HG02870 (cell line): ENCODE data around the gene ANKHD1.
"Not testable (repeated sequence)": the region's sequence is repeated elsewhere in the genome, so short reads cannot be mapped to it uniquely, and the experiment has no call there.

Experiments
- ATAC-seq: cut with Tn5 transposase; IDR thresholded peaks from one replicate; pipeline ENCODE4 v1.9.1; 2021; ENCODE audit warnings: mild to moderate bottlenecking, moderate library complexity; ENCODE audit not compliant: unreplicated experiment

The ANKHD1 gene

GRCh38 chr5:140576776-140577201 lies 175.2 kb downstream of the ANKHD1 start:
- no peak for ATAC-seq

GRCh38 chr5:140579188-140579747 lies 177.6 kb downstream of the ANKHD1 start:
- not testable (repeated sequence) for ATAC-seq

GRCh38 chr5:140587495-140587894 lies 185.9 kb downstream of the ANKHD1 start:
- ATAC-seq: no peak

- ATAC-seq: no peak
Observed at GRCh38 chr5:140588311-140589070, 186.9 kb downstream of the ANKHD1 start.
